GM12864 (cell line): ENCODE measurements around the gene MAD2L2.

Experiments
- DNase-seq: peaks from one replicate; pipeline ENCODE4 v3.0.0-alpha.2; 2011; ENCODE audit warnings: low read depth
- H3K4me3 ChIP-seq: 2 replicates; pipeline ENCODE4 v1.5.1; 2011; ENCODE audit warnings: mild to moderate bottlenecking, low read depth, low read length, control low read depth
- CTCF ChIP-seq: IDR thresholded peaks from 2 replicates; pipeline ENCODE4 v1.5.1; 2011; ENCODE audit warnings: low read depth, mild to moderate bottlenecking, moderate library complexity, low read length, control low read depth, inconsistent platforms; ENCODE audit errors: missing control alignments

Gene MAD2L2

GRCh38 chr1:11713095-11713494 lies 32.1 kb upstream of the MAD2L2 start:
- DNase-seq, result no peak
- no peak overlapping the region for H3K4me3 ChIP-seq
- no peak for TF ChIP-seq CTCF

- no peak overlapping the region for H3K4me3 ChIP-seq
- DNase-seq, result no peak
- no peak for TF ChIP-seq CTCF
Measured at GRCh38 chr1:11712285-11712684, 31.3 kb upstream of the MAD2L2 start.

GRCh38 chr1:11711490-11711889 lies 30.5 kb upstream of the MAD2L2 start:
- TF ChIP-seq CTCF, result no peak
- DNase-seq, result no peak

GRCh38 chr1:11708554-11709350 lies 27.8 kb upstream of the MAD2L2 start:
- DNase-seq, result no peak
- no peak overlapping the region for H3K4me3 ChIP-seq
- TF ChIP-seq CTCF, result no peak

More at GRCh38 chr1:11711490-11711889, 30.5 kb upstream of the MAD2L2 start:
- H3K4me3 ChIP-seq, result no peak overlapping the region

DNA sequence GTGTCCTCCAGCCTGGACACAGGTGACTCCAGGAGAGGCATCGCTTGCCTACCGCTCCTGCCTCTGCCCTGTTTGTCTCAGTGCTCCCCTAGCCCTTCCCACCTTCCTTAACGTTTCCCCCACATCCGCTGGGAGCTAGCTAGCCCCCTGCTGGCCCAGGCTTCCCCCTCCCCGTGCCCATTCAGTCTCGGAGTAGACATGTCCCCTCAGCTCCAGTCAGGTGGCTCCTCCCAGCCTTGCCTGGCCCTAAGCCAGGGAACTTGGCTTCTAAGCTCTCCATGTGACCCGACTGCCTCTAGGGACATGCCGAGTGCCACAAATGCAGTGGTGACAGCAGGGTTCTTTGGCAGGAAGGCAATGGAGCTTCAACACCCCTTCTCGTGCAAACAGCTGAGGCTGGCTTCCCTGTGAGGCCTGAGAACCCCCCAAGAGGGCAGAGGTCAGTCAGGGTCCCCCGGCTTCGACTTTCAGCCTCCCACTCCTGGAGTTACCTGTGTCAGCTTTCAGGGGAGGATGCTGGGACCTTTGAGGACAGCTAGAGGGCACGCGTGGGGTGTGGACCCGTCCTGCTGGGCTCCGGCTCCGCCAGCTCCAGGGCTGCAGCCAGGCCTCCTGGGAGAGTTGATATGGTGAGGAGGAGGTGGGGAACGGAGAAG lies 26.8 kb upstream of the MAD2L2 start:
- no peak for TF ChIP-seq CTCF
- no peak for DNase-seq
- H3K4me3 ChIP-seq, result no peak overlapping the region

- no peak for TF ChIP-seq CTCF
- no peak for DNase-seq
- H3K4me3 ChIP-seq, result no peak overlapping the region
Measured at GRCh38 chr1:11706292-11706691, 25.3 kb upstream of the MAD2L2 start.
